ENCODE measurements around the gene ARID3B. TPM values are rescaled to one million over a fixed set of nuclear protein-coding genes. Genes with fewer than 3 reads are reported as not detected.

Gene ARID3B
- polyA plus RNA-seq, 1 of the 3 experiments (the other 2 are of a cell fraction) = 3.0 TPM

GRCh38 chr15:74540161-74540760, 759 bp upstream of the ARID3B start:
- Histone ChIP-seq H3K27me3 (ENCODE audit: insufficient read depth) (no peaks in the 10 kb centered on the region), H4K20me1 (ENCODE audit: insufficient read depth) (peaks cover 21% of the 10 kb centered on the region), H3K4me3 (ENCODE audit: low read depth in 2 of 2, low read length in 1 of 2) (peak overlapping the region; percentile 77 to 80), H3K9ac (peak overlapping the region; percentile 87), H3K4me2 (peak overlapping the region; percentile 91), H3K27ac (ENCODE audit: low read depth in 2 of 2, low read length in 1 of 2) (peak overlapping the region; percentile 60 to 62), H3K4me1 (ENCODE audit: control insufficient read depth in 1 of 2, insufficient read depth in 2 of 2, low read depth in 1 of 2, low read length in 1 of 2) (peaks cover under 1 to 16% of the 10 kb centered on the region in 2 experiments; a peak in 3 of 4 replicates), H3K9me2 (no peaks in the 10 kb centered on the region), H2AFZ (ENCODE audit: low read depth) (peak overlapping the region; percentile 84), H3K79me2 (ENCODE audit: insufficient read depth) (peaks cover 11% of the 10 kb centered on the region; the same call in 1 of the 2 replicates), H3K9me3 (no peaks in the 10 kb centered on the region), H3F3A (replicated peaks; ENCODE audit: insufficient read depth) (peaks cover 16% of the 10 kb centered on the region), H3K36me3 (replicated peaks in 1 of 2; ENCODE audit: control insufficient read depth in 1 of 2, insufficient read depth in 2 of 2, low read length in 1 of 2) (peaks cover 3 to 4% of the 10 kb centered on the region in 2 experiments)
- DNase-seq = peak; percentile 31
- WGBS (ENCODE audit: low lambda C conversion rate) = 2% methylated on average over 17 of the region's 17 CpGs
- ChIA-PET POLR2A (interaction anchor here (0.5 to 2.7 kb wide), 6 partner anchors 30 to 79 kb away, joined by 3 to 21 read pairs (median 4); partner anchors contain the start of genes CLK3 and UBL7), CTCF (interaction anchor here (1.0 to 1.7 kb wide), 9 partner anchors 52 to 410 kb away, joined by 3 to 8 read pairs (median 6); partner anchors contain the start of genes CLK3 and UBL7)
- no peak for TF ChIP-seq SMC3 (IDR thresholded peaks at IDR 0.05; ENCODE audit: low read depth, low read length)
- no peak for TF ChIP-seq GABPA (IDR thresholded peaks at IDR 0.05; ENCODE audit: low read depth)
- TF ChIP-seq NRF1 (IDR thresholded peaks at IDR 0.05; ENCODE audit: low read depth, low read length) = no peak
- TF ChIP-seq JUND (IDR thresholded peaks at IDR 0.05) = no peak
- no peak for TF ChIP-seq YY1 (IDR thresholded peaks at IDR 0.05; ENCODE audit: low read depth)
- TF ChIP-seq RXRA (IDR thresholded peaks at IDR 0.05; ENCODE audit: borderline replicate concordance, low read depth) = no peak
- no peak for TF ChIP-seq RAD21 (IDR thresholded peaks at IDR 0.05; ENCODE audit: low read length)
- no peak for TF ChIP-seq MXI1 (IDR thresholded peaks at IDR 0.05; ENCODE audit: low read depth, low read length)
- no peak for TF ChIP-seq USF2 (IDR thresholded peaks at IDR 0.05; ENCODE audit: borderline replicate concordance, low read depth, low read length)
- TF ChIP-seq TCF12 (IDR thresholded peaks at IDR 0.05) = no peak
- no peak for TF ChIP-seq PBX3 (IDR thresholded peaks at IDR 0.05)

- POLR2A ChIA-PET = interaction anchor here (0.6 to 2.7 kb wide), 5 partner anchors 29 to 74 kb away, joined by 3 to 21 read pairs (median 4); partner anchors contain the start of gene CLK3
- Histone ChIP-seq H3K27me3 (ENCODE audit: insufficient read depth) (no peaks in the 10 kb centered on the region), H3K4me3 (ENCODE audit: low read depth in 2 of 2, low read length in 1 of 2) (peak overlapping the region; percentile 79 to 86), H3K9ac (peak overlapping the region; percentile 68), H3K9me2 (no peaks in the 10 kb centered on the region), H4K20me1 (ENCODE audit: insufficient read depth) (peaks cover 33% of the 10 kb centered on the region), H2AFZ (ENCODE audit: low read depth) (peak overlapping the region; percentile 93; the same call in 1 of the 2 replicates), H3F3A (replicated peaks; ENCODE audit: insufficient read depth) (peaks cover 27% of the 10 kb centered on the region), H3K9me3 (no peaks in the 10 kb centered on the region), H3K27ac (ENCODE audit: low read depth in 2 of 2, low read length in 1 of 2) (peak overlapping the region in 1 of 2 experiments; percentile 78; a peak in 2 of 4 replicates), H3K4me2 (peak overlapping the region; percentile 93), H3K36me3 (replicated peaks in 1 of 2; ENCODE audit: control insufficient read depth in 1 of 2, insufficient read depth in 2 of 2, low read length in 1 of 2) (peaks cover 3 to 4% of the 10 kb centered on the region in 2 experiments), H3K4me1 (ENCODE audit: control insufficient read depth in 1 of 2, insufficient read depth in 2 of 2, low read depth in 1 of 2, low read length in 1 of 2) (peaks cover 10 to 28% of the 10 kb centered on the region in 2 experiments), H3K79me2 (ENCODE audit: insufficient read depth) (peaks cover 11% of the 10 kb centered on the region; the same call in 1 of the 2 replicates)
- peak; percentile 68 for DNase-seq
- WGBS (ENCODE audit: low lambda C conversion rate) = 5% methylated on average over 21 of the region's 21 CpGs
- CTCF ChIA-PET = interaction anchor here (1.0 to 1.7 kb wide), 5 partner anchors 74 to 90 kb away, joined by 4 to 8 read pairs (median 6); partner anchors contain the start of gene CLK3
- TF ChIP-seq CTCF (IDR thresholded peaks at IDR 0.05) = no peak
- no peak for TF ChIP-seq USF1 (IDR thresholded peaks at IDR 0.05; ENCODE audit: borderline replicate concordance, low read depth)
- TF ChIP-seq FOSL2 (IDR thresholded peaks at IDR 0.05; ENCODE audit: borderline replicate concordance, low read depth) = peak; percentile 37; the same call in 1 of the 2 replicates
- TF ChIP-seq MXI1 (IDR thresholded peaks at IDR 0.05; ENCODE audit: low read depth, low read length) = no peak
- TF ChIP-seq TCF12 (IDR thresholded peaks at IDR 0.05) = 0 out of 2 replicates have a peak, but pooled peaks have one; percentile 12
- TF ChIP-seq CHD2 (IDR thresholded peaks at IDR 0.05; ENCODE audit: low read length, partially characterized antibody) = peak; percentile 7
- TF ChIP-seq GATA2 (CRISPR knock-in tag; IDR thresholded peaks at IDR 0.05) = no peak
- TF ChIP-seq RFX5 (IDR thresholded peaks at IDR 0.05; ENCODE audit: low read length) = no peak
Observed at GRCh38 chr15:74541494-74542165, 610 bp downstream of the ARID3B start.

Measured in SK-N-SH (cell line).